Body of pancreas (tissue), 4 donors: Measurements from ENCODE around the gene NPIPB2.

Experiments
- CTCF ChIP-seq, 7 experiments: fragments of 450-650 bp in 4 of 7; fragments of 200-600 bp in 3 of 7; sonication (generic) in 3 of 7; IDR thresholded peaks; one replicate each; pipeline ENCODE4 v1.5.1; 2016 to 2019; ENCODE audit warnings: antibody characterized with exemption in 7 of 7
- POLR2A ChIP-seq, 3 donors: fragments of 450-650 bp; IDR thresholded peaks; one replicate each; pipeline ENCODE4 v1.6.1; 2016; ENCODE audit warnings: antibody characterized with exemption in 3 of 3, mild to moderate bottlenecking in 2 of 3

- no peak for TF ChIP-seq CTCF (IDR thresholded peaks at IDR 0.05)
- TF ChIP-seq POLR2A (IDR thresholded peaks at IDR 0.05) = no peak
Observed at GRCh38 chr16:11988258-11988978, 46.6 kb upstream of the NPIPB2 start.
